HT-29 (cell line): ENCODE measurements around the gene MIP. TPM values are rescaled to one million over a fixed set of nuclear protein-coding genes. Genes with fewer than 3 reads are reported as not detected.
"Not testable (repeated sequence)": the region's sequence is repeated elsewhere in the genome, so short reads cannot be mapped to it uniquely, and the experiment has no call there.

ENCODE experiments used
- DNase-seq: peaks from one replicate; pipeline ENCODE4 v3.0.0-alpha.2; 2015; ENCODE audit warnings: low spot score
- total RNA-seq: library from RNA; depleted of rRNA; stranded (reverse); fragments of >200 nt; shearing (Covaris generic); gene quantifications from 2 replicates; pipeline ENCODE4 v1.2.3, GENCODE V29; 2014; rRNA removed

MIP gene
- total RNA-seq, result 0.15 and 0.26 TPM in 2 replicates

DNA sequence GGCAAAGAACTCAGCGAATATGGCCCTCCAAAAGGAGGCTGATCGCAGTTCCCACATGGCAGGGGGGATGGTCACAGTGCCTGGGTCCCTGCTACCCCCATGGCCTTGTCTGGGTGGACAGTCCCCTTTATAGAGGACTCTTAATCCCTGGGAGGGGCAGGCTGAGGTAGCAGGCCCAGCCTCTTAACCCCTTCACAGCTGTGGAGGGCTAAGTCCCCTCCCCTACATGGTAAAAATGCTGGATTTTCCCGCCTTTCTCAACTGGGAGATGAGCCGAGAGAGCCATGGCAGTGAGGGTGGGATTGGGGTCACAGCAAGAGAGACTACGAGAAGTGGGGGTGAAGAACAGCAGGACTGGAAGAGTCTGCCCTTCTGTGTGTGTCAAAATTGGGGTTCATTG is at the start of gene MIP:
Gene MIP, minus strand, starts transcription at position 101 of the 400 bp plus-strand sequence. Its CDS starts 44 bp downstream, at position 57.
- DNase-seq, result no peak

DNA sequence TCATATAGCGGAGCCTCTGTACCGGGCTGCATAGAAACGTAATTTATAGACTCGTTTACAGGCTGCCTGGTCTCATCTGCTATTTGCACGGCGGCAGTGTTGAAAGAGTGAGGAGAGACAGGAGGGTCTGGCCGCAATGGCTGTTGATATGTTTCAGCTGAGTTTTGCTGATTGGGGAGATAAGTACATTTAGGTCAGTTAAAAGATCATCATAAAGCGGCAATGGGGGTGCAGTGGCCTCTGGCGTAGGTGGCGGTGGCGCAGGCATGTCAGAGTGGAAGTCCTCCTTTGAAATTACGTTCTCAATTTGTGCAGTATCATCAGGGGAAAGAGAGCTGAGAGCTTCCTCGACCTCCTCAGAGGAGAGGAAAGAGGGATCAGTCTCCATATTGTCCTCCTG is 45.4 kb upstream of the MIP start:
- DNase-seq, result not testable (repeated sequence)

DNA sequence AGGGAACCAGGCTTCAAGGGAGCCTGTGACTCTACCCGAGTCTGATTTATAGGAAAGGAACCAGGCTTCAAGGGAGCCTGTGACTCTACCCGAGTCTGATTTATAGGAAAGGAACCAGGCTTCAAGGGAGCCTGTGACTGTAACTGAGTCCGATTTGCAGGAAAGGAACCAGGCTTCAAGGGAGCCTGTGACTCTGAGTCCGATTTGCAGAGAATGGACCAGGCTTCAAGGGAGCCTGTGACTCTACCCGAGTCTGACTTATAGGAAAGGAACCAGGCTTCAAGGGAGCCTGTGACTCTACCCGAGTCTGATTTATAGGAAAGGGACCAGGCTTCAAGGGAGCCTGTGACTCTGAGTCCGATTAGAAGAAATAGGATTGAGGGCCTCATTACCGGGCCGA is 45.0 kb upstream of the MIP start:
- DNase-seq, result not testable (repeated sequence)

DNA sequence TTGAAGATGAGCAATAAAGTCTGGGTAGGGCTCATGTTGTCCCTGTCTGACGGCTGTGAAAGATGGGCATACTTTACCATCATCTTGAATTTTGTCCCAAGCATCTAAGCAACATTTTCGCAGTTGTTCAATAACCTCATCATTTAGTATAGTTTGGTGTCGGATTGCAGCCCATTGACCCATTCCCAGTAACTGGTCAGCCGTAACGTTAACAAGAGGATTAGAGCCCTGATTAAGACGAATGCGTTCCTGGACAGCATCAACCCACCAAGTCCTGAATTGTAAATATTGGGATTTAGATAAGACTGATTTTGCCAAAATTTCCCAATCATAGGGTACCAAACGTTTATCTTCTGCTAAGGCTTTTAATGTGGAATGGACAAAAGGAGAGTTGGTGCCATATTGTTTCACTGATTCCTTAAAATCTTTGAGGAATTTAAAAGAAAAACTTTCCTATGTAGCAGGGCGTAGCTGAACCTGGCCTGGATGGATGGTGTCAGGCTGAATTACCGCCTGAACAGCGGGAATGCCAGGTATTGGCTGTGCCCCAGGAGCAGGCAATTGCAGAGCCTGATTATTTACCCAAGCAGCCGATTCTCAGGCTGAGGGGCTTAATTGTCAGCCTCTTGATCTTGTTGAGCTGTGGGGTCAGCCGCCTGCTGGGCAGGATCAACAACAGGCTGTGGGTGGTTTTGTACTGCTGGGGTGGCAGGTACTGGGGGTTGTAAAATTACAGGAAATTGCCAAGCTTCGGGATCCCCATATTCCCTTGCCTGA is 43.9 kb upstream of the MIP start:
- not testable (repeated sequence) for DNase-seq

DNA sequence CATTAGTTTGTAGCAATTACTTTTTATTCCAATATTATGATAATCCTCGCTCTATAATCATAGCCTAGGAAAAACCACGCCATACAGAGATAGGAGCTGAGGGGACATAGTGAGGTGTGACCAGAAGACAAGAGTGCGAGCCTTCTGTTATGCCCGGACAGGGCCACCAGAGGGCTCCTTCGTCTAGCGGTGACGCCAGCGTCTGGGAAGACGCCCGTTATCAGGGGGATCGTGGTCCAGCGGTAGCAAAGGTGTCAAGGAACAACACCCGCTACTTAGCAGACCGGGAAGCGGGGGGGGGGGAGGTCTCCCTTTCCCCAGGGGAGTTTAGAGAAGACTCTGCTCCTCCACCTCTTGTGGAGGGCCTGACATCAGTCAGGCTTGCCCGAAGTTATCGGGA is 42.2 kb upstream of the MIP start:
- DNase-seq, result not testable (repeated sequence)

DNA sequence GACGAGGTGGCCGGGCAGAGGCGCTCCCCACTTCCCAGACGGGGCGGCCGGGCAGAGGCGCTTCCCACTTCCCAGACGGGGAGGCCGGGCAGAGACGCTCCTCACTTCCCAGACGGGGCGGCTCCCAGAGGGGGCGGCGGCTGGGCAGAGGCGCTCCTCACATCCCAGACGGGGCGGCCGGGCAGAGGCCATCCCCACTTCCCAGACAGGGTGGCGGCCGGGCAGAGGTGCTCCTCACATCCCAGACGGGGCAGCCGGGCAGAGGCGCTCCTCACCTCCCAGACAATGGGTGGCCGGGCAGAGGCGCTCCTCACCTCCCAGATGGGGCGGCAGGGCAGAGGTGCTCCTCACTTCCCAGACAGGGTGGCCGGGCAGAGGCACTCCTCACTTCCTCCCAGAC is 40.0 kb upstream of the MIP start:
- DNase-seq, result not testable (repeated sequence)

DNA sequence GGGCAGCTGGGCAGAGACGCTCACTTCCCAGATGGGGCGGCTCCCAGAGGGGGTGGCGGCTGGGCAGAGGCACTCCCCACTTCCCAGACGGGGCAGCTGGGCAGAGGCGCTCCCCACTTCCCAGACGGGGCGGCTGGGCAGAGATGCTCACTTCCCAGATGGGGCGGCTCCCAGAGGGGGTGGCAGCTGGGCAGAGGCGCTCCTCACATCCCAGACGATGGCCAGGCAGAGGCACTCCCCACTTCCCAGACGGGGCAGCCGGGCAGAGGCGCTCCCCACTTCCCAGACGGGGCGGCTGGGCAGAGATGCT is 39.6 kb upstream of the MIP start:
- not testable (repeated sequence) for DNase-seq

DNA sequence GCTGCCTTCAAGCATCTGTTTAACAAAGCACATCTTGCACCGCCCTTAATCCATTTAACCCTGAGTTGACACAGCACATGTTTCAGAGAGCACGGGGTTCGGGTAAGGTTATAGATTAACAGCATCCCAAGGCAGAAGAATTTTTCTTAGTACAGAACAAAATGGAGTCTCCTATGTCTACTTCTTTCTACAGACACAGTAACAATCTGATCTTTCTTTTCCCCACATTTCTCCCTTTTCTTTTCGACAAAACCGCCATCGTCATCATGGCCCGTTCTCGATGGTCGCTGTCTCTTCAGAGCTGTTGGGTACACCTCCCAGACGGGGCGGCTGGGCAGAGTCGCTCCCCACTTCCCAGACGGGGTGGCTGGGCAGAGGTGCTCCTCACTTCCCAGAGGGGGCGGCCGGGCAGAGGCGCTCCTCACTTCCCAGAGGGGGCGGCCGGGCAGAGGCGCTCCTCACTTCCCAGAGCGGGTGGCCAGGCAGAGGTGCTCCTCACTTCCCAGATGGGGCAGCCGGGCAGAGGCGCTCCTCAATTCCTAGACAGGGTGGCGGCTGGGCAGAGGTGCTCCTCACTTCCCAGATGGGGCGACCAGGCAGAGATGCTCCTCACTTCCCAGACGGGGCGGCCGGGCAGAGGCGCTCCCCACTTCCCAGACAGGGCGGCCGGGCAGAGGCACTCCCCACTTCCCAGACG is 39.1 kb upstream of the MIP start:
- DNase-seq, result not testable (repeated sequence)

DNA sequence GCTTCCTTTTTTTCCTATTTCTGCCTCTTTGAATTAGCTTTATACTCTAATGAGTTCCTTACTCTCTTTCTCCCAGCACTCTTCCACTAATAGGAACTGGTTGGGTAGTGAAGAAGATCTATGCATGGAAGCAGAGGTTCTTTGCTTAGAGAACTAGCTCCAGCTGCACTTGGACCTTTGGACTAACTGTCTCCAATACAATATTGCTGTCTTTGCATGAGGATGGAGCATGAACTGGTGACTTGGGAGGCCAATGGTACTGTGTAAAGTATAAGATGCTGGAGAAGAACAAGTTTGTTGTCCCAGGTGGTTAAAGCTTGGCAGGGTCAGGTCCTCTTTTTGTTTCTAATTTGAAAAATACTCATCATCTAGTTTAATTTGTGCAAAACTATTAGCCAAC is 35.9 kb upstream of the MIP start:
- no peak for DNase-seq

DNA sequence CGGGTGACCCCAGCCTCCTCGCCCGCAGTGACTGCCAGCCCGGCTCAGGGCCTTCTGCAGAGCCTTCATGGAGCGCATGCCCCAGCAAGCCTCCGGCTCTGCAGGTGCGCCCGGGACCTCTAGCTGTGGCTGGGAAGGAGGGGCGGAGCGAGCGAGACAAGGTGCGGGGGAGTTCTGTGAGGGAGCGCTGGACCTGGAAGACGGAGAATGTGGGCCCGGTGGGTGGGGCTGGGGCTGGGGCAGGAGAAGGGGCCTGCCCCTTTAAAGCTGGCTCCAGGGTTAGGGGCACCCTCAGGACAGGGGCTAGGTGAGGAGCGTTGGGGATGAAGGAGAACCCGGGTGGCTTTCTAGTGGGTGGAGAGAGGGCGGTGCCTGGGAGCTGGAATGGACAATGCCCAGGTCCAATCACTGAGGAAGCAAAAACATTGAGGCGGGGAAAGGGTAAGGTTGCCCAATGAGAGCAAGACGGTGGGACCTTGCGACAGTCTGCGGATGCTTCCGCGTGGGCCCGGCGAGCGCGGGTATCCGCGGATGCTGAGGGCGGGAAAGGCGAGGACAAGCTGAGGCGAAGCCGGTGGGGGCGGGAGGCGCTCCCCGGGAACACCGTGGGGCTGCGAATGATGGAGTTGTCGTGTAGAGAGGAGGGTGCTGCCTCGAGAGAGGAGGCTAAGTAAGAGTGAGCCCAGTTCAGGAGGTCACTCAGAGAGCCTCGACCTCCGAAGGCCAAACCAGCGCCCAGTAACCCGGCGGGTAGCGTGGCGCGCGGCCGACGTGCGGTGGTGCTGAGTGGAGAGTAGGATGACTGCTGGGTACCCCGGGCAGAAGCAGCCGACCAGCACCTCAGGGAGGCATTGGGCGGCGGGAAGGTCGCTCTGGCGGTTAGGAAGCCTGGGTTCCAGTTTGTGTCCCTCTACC is 33.8 kb upstream of the MIP start, which contains the start of gene GLS2:
Gene GLS2, minus strand, starts transcription at position 121 of the 915 bp plus-strand sequence. Its CDS starts 43 bp downstream, at position 78.
- peak; percentile 82 for DNase-seq

DNA sequence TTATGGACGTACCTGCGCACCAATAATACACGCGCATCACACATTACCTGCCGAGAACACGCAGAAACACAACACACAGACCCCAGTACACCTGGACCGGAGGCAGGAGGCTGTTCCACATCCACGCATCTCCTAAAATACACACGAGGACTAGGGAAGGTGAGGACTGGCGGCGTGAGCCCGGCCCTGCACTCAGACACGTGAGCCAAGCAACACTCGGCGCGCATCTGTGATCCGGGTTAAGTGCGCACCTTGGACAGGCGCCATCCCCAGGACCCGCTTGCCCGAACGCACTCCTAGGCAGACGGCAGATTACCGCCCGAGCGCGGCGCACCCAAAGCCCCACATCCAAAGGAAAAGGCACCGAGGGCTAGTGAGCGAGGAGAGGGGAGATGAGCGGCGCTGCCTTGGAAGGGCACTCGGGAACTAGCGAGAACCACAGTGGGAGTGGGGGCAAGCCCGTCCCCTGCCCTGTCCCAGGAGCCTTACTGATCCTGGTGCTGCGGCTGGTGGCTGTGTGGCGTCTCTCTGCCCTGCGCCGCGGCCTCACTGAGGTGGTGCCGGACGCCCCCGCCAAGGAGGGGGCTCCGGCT is 33.1 kb upstream of the MIP start:
- DNase-seq, result peak; percentile 54

DNA sequence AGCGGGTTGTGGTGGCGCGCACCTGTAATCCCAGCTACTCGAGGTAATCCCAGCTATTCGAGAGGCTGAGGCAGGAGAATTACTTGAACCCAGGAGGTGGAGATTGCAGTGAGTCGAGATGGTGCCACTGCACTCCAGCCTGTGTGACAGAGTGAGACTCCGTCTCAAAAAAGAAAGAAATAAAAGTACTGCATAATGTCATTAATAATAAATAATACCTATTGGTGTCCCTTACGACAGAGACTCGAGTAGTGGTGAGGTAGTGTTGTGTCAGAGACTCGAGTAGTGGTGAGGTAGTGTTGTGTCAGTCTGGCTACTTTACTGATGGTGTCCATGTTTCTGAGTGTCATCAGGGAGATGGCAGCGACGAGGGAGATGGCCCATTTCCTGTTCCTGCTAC is 32.2 kb upstream of the MIP start:
- no peak for DNase-seq

DNA sequence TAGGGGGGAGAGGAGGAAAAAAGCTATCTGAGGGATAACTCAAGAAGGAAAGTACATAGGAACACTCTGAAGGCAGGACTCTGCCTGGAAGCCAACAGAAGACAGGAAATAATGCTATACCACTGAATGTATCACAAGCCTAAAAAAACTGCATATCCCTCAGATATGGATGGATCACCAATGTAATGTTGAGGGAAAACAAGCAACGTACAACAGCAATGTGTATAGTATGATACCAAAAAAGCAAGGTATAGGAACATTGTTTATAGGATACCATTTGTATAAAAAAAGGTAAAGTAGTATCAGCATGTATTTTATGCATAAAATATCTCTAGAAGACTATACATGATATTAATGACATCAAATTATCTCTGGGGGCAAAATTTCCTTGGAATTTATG is 30.1 kb upstream of the MIP start:
- no peak for DNase-seq

DNA sequence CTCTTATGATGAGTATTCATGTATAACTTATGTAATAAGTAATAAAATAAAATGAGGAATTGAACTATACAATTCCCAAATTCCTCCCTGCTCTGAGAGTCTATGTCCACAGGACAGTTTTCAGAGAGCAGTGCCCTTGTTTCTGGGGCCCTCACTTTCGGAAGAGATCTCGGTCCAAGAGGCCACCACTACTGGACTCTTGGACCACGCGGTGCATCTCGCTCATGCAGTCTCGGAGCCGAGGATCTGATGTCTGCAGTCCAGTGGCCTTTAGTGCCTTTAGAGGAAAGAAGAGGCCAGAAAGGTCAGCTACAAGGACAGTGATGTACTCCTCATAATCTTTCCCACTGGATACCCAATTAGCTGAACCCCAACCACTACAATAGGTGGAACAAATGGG is 25.2 kb upstream of the MIP start:
- DNase-seq, result no peak

DNA sequence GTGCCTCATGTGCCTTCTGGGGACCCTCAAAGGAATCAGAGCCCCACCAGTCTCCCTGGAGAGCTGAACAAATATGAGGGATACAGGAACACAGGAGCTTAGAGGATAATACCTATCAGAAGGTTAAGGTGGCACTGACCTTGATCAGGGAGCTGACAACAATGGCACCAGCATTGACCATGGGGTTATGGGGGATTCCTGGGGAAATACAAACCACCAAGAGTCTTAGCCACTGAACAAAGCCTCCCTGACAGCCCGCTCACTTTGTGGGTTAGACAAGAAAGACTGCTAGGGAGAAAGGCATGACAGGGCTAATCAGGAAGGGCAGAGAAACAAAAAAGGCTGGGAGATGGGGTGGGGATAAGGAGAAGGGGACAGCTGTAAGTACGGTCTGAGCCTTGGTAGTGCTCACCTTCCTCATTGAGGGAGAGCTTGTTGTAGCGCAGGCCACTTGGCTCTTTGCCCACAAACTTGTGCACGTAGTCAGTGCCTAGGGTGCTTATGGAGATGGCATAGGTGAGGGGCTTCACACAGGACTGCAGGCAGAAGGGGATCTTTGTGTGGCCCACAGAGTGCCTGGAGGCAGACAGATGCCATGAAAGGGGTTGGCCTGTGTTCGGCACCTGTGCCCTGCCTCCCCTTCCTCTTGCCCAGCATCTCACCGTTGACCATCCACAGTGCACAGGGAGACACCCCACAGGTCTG is 23.2 kb upstream of the MIP start:
- no peak for DNase-seq

DNA sequence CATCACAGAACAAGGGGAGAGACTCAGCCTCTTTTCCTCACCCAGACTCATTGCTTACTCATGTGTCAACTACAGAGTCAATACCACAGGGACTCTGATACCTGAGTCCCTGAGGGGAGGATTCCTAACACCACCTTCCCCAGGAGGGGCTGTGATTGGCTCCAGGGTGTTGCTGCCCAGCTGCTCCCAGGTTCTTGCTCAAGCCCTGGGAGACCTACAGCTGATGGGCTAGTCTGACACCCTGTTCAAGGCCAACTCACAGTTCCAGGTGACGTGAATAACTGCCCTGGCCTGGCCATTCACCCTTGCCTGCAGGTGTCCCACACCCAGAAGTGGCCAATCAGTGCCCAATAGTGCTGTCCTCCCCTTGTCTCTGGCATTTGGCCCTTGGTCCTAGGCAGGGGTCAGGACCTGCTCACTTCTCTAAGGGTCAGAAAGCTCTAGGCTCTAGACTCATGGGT is 22.5 kb upstream of the MIP start:
- no peak for DNase-seq

DNA sequence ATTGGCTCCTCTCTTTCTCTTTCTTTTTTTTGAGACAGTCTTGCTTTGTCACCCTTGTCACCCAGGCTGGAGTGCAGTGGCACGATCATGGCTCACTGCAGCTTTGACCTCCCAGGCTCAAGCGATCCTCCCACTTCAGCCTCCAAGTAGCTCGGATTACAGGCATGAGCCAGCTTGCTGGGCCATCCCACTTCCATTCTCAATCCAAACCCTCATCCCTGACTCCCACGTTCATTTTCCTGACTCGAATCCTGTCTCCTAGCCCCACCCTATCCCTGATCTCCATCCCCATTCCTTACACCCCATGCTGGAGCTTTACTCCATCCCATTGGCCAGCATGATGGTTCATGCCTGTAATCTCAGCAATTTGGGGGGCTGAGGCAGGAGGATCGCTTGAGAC is 21.7 kb upstream of the MIP start:
- DNase-seq, result no peak

DNA sequence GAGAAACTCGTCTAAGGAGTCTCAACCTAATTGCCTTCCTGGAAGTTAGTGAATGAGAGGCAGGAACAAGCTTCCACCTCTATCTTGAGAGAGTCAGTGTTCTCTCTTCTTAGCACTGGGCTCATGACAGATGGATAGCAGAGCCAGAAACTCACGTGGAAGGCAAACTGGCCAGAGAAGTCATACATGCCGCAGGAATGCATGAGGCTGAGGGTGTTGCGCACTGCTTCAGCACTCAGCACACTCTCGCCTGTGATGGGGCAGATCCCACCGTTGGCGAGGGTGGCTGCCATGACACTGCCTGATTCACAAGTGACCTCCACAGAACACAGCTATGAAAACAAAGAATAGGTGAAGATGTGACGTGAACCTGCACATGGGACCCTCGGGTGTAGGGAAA is 19.9 kb upstream of the MIP start:
- DNase-seq, result no peak

DNA sequence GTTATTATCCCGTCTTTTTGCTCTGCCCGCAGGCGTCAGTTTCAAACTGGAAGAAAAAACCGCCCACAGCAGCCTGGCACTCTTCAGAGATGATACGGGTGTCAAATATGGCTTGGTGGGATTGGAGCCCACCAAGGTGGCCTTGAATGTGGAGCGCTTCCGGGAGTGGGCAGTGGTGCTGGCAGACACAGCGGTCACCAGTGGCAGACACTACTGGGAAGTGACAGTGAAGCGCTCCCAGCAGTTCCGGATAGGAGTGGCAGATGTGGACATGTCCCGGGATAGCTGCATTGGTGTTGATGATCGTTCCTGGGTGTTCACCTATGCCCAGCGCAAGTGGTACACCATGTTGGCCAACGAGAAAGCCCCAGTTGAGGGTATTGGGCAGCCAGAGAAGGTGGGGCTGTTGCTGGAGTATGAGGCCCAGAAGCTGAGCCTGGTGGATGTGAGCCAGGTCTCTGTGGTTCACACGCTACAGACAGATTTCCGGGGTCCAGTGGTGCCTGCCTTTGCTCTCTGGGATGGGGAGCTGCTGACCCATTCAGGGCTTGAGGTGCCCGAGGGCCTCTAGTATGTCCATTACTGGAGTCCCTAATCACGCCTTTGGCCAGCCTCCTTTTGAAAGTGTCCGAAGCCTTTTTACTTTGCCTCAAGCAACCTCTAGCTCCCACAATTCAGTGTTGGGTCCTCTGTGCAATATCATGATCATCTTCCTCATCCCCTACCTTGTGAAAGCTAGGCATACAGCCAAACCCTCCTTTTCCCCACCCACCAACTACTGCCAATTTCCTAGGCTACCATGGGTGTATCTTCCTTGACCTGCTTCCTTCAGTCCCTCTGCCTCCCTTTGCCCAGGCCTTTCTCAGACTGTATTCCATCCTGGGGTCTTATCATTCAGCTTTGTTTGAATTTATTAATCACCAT is 14.8 kb upstream of the MIP start:
- peak; percentile 41 for DNase-seq
